A549 (cell line): ENCODE results near the gene GMPR. TPM values are rescaled to one million over a fixed set of nuclear protein-coding genes. Genes with fewer than 3 reads are reported as not detected.
A peak's percentile ranks its signal among the peaks of the same experiment; 100 is the strongest.

Source experiments
- ATAC-seq, 2 experiments: fragments of 200-7000 bp in 1 of 2; fragments of >200 bp in 1 of 2; cut with Nextera tagmentation in 1 of 2; cut with Tn5 transposase in 1 of 2; 3 replicates each; pipeline versions ENCODE4 v1.8.0 to v1.9.1; 2018 to 2020; ENCODE audit warnings: mild to moderate bottlenecking in 1 of 2, moderate library complexity in 1 of 2
- CTCF ChIA-PET: fragments of 300-600 bp; sonication (Branson Sonifier 250); formaldehyde crosslinking; extraction: SDS; loops from one replicate; lab custom pipeline; 2021; ENCODE audit warnings: antibody characterized with exemption, inconsistent platforms; lab: Yijun Ruan, JAX
- POLR2A ChIA-PET: fragments of 350-600 bp; formaldehyde crosslinking; extraction: SDS; loops from one replicate; lab custom pipeline; 2021; ENCODE audit warnings: antibody characterized with exemption, inconsistent platforms; lab: Yijun Ruan, JAX
- DNase-seq, 2 experiments: peaks; one replicate each; pipeline versions ENCODE4 v3.0.0 to v3.0.0-alpha.2; 2011 to 2016; ENCODE audit warnings: low read depth in 1 of 2, low spot score in 1 of 2
- FAIRE-seq: peaks from 2 replicates; lab custom pipeline; 2011; peaks lifted over from hg19 to GRCh38; lab: Jason Lieb, UNC
- H3K27ac ChIP-seq, 2 experiments: fragments of >200 bp; sonication (Bioruptor Twin); formaldehyde crosslinking; 3 replicates each; pipeline ENCODE4 v1.5.1; 2016 to 2017
- H3K4me1 ChIP-seq: fragments of >200 bp; sonication (Bioruptor Twin); formaldehyde crosslinking; 3 replicates; pipeline ENCODE4 v1.6.1; 2016
- H3K4me2 ChIP-seq: fragments of >200 bp; sonication (Bioruptor Twin); formaldehyde crosslinking; 3 replicates; pipeline ENCODE4 v1.6.1; 2016
- H3K4me3 ChIP-seq: fragments of >200 bp; sonication (Bioruptor Twin); formaldehyde crosslinking; 3 replicates; pipeline ENCODE4 v1.5.1; 2016
- H3K9me3 ChIP-seq: fragments of >200 bp; sonication (Bioruptor Twin); formaldehyde crosslinking; 3 replicates; pipeline ENCODE4 v1.6.1; 2016
- CBX8 ChIP-seq: fragments of 200-600 bp; sonication (generic); IDR thresholded peaks from 2 replicates; pipeline ENCODE4 v1.6.1; 2016
- ESRRA ChIP-seq: fragments of 150-350 bp; IDR thresholded peaks from 2 replicates; pipeline ENCODE4 v1.6.1; 2014; ENCODE audit warnings: mild to moderate bottlenecking, low read length, borderline replicate concordance
- FOSB ChIP-seq: fragments of 250-450 bp; sonication (Bioruptor Pico); IDR thresholded peaks from 2 replicates; pipeline ENCODE4 v1.5.0; 2020; ENCODE audit warnings: mild to moderate bottlenecking, moderate library complexity
- HOXA7 ChIP-seq: fragments of 250-450 bp; sonication (Bioruptor Pico); IDR thresholded peaks from 2 replicates; pipeline ENCODE4 v1.5.0; 2020; ENCODE audit warnings: mild to moderate bottlenecking, moderate library complexity
- HOXB5 ChIP-seq: fragments of 250-450 bp; sonication (Bioruptor Pico); IDR thresholded peaks from 2 replicates; pipeline ENCODE4 v1.5.0; 2020; ENCODE audit warnings: mild to moderate bottlenecking, moderate library complexity
- KDM1A ChIP-seq: fragments of 200-600 bp; sonication (generic); IDR thresholded peaks from 2 replicates; pipeline ENCODE4 v1.6.1; 2016; ENCODE audit warnings: low read depth, mild to moderate bottlenecking
- KDM5A ChIP-seq: fragments of 200-600 bp; sonication (generic); IDR thresholded peaks from 2 replicates; pipeline ENCODE4 v1.6.1; 2016; ENCODE audit warnings: antibody characterized with exemption, mild to moderate bottlenecking
- MAFK ChIP-seq: fragments of 450-650 bp; IDR thresholded peaks from 2 replicates; pipeline ENCODE4 v1.6.1; 2014; ENCODE audit not compliant: partially characterized antibody
- MAZ ChIP-seq: fragments of 150-350 bp; IDR thresholded peaks from 2 replicates; pipeline ENCODE4 v1.6.1; 2014; ENCODE audit warnings: antibody characterized with exemption, low read depth, low read length, borderline replicate concordance
- RAD21 ChIP-seq, 2 experiments: fragments of >200 bp in 1 of 2; sonication (Bioruptor Twin) in 1 of 2; formaldehyde crosslinking in 1 of 2; IDR thresholded peaks in 1 of 2; conservative IDR thresholded peaks in 1 of 2; 2 replicates in 1 of 2; 3 replicates in 1 of 2; pipeline ENCODE4 v1.6.1; 2012 to 2018; ENCODE audit warnings: inconsistent platforms in 1 of 2
- RARB ChIP-seq: fragments of 250-450 bp; sonication (Bioruptor Pico); IDR thresholded peaks from 2 replicates; pipeline ENCODE4 v1.8.0; 2021; ENCODE audit warnings: mild to moderate bottlenecking, moderate library complexity
- RCOR1 ChIP-seq: fragments of 150-350 bp; IDR thresholded peaks from 2 replicates; pipeline ENCODE4 v1.6.1; 2014; ENCODE audit warnings: antibody characterized with exemption, low read length, low read depth
- SMC3 ChIP-seq: fragments of >200 bp; sonication (Bioruptor Twin); formaldehyde crosslinking; IDR thresholded peaks from 3 replicates; pipeline ENCODE4 v1.6.1; 2018; ENCODE audit warnings: inconsistent platforms
- TFCP2L1 ChIP-seq: fragments of 250-450 bp; sonication (Bioruptor Pico); IDR thresholded peaks from 2 replicates; pipeline ENCODE4 v1.5.0; 2021; ENCODE audit warnings: mild to moderate bottlenecking
- TP53 ChIP-seq: fragments of 250-450 bp; sonication (Bioruptor Pico); IDR thresholded peaks from 2 replicates; pipeline ENCODE4 v1.5.0; 2021; ENCODE audit warnings: mild to moderate bottlenecking, moderate library complexity
- ZC3H11A ChIP-seq: fragments of 450-650 bp; IDR thresholded peaks from 2 replicates; pipeline ENCODE4 v1.6.1; 2014; ENCODE audit warnings: antibody characterized with exemption, mild to moderate bottlenecking
- ZFP36 ChIP-seq: fragments of 450-650 bp; IDR thresholded peaks from 2 replicates; pipeline ENCODE4 v1.6.1; 2014; ENCODE audit warnings: borderline replicate concordance; ENCODE audit not compliant: partially characterized antibody
- WGBS: methylation state at CpG from one replicate; pipeline ENCODE4 v1.1.6; 2017; ENCODE audit errors: missing lambda C conversion rate; 5-methylcytosine and 5-hydroxymethylcytosine counted together
- polyA plus RNA-seq, 4 experiments: library from polyadenylated mRNA; depleted of rRNA in 3 of 4; stranded (reverse); fragments of >200 nt; fragmentation: RNase III in 1 of 4; extraction: RNeasy Plus Mini Kit Qiagen cat#74134 plus additional on column Dnase treatment in 1 of 4; gene quantifications; 2 replicates in 3 of 4; 3 replicates in 1 of 4; pipeline ENCODE4 v1.2.3, GENCODE V29; 2011 to 2017
- TF ChIP-seq, protein P1 (sequence below): fragments of >200 bp; sonication (Bioruptor Twin); formaldehyde crosslinking; IDR thresholded peaks from 3 replicates; pipeline ENCODE4 v1.5.1; 2016
- TF ChIP-seq, protein P2 (sequence below): fragments of >200 bp; sonication (Bioruptor Twin); formaldehyde crosslinking; IDR thresholded peaks from 3 replicates; pipeline ENCODE4 v1.6.1; 2016
- TF ChIP-seq, protein P3 (sequence below): IDR thresholded peaks from 2 replicates; pipeline ENCODE4 v1.6.1; 2012

Gene GMPR
- polyA plus RNA-seq, 2 of the 4 experiments (the other 2 are of a cell fraction) = 0.23 to 0.34 TPM

DNA sequence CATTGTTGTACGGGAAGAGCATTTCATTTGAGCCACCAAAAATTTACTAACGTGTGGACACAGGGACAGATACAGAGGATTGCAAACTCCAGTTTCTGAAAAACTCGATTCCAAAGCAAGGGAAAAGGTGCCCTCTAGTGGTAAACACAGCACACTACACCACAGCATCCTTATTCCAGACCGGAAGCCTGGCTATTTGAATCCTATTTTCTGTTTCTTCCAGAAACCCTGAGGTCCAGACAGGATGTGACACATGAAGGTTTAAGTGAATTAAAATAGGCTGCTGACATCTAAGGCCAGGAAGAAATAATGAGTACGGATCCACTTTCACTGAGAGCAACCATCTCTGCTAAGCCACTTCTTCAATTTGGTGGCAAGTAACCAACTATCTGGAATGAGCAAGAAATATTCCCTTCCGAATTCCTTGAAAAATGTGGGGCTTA, 31.8 kb upstream of the GMPR start:
- H3K4me2 ChIP-seq = 0 out of 3 replicates have a peak overlapping the region, but pooled peaks have one; percentile 30
- POLR2A ChIA-PET = no interaction called here
- no peaks in the 10 kb centered on the region for H3K4me1 ChIP-seq
- TF ChIP-seq HOXA7 (no peak), SMC3 (peak; percentile 59), MAFK (no peak), RAD21 (conservative IDR thresholded peaks at IDR 0.05 in 1 of 2, IDR thresholded peaks at IDR 0.05 in 1 of 2) (peak; percentile 81 to 82), KDM5A (no peak), KDM1A (no peak)
- TF ChIP-seq, protein P1, sequence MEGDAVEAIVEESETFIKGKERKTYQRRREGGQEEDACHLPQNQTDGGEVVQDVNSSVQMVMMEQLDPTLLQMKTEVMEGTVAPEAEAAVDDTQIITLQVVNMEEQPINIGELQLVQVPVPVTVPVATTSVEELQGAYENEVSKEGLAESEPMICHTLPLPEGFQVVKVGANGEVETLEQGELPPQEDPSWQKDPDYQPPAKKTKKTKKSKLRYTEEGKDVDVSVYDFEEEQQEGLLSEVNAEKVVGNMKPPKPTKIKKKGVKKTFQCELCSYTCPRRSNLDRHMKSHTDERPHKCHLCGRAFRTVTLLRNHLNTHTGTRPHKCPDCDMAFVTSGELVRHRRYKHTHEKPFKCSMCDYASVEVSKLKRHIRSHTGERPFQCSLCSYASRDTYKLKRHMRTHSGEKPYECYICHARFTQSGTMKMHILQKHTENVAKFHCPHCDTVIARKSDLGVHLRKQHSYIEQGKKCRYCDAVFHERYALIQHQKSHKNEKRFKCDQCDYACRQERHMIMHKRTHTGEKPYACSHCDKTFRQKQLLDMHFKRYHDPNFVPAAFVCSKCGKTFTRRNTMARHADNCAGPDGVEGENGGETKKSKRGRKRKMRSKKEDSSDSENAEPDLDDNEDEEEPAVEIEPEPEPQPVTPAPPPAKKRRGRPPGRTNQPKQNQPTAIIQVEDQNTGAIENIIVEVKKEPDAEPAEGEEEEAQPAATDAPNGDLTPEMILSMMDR = peak; percentile 83
- no peak overlapping the region for H3K4me3 ChIP-seq
- peak; percentile 84 to 85 for ATAC-seq
- H3K9me3 ChIP-seq = no peaks in the 10 kb centered on the region
- DNase-seq = peak; percentile 49
- no peak for FAIRE-seq
- no peak overlapping the region for H3K27ac ChIP-seq
- CTCF ChIA-PET = interaction anchor here (0.7 to 2.1 kb wide), 16 partner anchors 9 to 605 kb away, joined by 3 to 18 read pairs (median 4); no protein-coding TSS in a partner anchor
- 4% methylated on average over 6 of the region's 6 CpGs for WGBS

DNA sequence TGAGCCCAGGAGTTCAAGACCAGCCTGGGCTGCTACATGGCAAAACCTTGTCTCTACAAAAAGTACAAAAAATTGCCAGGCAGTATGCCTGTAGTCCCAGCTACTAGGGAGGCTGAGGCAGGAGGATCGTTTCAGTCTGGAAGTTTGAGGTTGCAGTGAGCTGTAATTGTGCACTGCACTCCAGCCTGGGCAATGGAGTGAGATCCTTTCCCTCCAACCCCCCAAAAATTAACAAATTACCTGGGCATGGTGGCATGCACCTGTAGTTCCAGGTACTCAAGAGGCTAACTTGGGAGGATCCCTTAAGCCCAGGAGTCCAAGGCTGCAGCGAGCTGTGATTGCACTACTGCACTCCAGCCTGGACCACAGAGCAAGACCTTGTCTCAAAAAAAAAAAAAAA, 29.4 kb upstream of the GMPR start:
- ChIA-PET CTCF (interaction anchor here (1.4 to 1.5 kb wide), 2 partner anchors 80 to 518 kb away, joined by 4 read pairs; partner anchors contain the start of gene MYLIP), POLR2A (no interaction called here)
- WGBS = 0% methylated on average over 2 of the region's 2 CpGs
- Histone ChIP-seq H3K27ac (no peak overlapping the region), H3K4me1 (no peaks in the 10 kb centered on the region), H3K4me2 (no peak overlapping the region), H3K9me3 (no peaks in the 10 kb centered on the region), H3K4me3 (no peak overlapping the region)
- FAIRE-seq = no peak
- no peak for DNase-seq
- no peak for TF ChIP-seq RCOR1
- no peak for ATAC-seq

DNA sequence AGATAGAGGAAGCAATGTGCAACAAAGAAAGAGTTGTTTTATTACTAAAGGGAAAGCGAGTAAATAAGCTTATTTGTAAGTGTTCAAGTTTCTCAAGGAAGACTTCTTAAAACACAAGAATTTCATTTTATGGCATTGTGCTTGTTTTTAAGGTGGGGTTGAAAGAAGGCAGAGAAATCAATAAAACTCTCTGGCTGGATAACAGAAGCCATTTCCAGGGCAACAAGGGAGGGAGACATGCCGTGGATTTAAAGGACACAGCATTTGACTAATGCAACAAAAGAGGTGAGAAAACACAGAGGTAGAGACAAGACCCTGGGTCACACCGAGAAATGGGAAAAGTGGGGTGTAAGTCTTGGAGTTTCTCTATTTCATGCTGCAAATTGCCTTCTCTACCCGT, 28.8 kb upstream of the GMPR start:
- Histone ChIP-seq H3K27ac (no peak overlapping the region), H3K4me1 (no peaks in the 10 kb centered on the region)
- CTCF ChIA-PET = interaction anchor here (0.7 to 1.5 kb wide), 2 partner anchors 361 to 518 kb away, joined by 3 to 4 read pairs; no protein-coding TSS in a partner anchor
- no peak for ATAC-seq
- TF ChIP-seq, protein P2, sequence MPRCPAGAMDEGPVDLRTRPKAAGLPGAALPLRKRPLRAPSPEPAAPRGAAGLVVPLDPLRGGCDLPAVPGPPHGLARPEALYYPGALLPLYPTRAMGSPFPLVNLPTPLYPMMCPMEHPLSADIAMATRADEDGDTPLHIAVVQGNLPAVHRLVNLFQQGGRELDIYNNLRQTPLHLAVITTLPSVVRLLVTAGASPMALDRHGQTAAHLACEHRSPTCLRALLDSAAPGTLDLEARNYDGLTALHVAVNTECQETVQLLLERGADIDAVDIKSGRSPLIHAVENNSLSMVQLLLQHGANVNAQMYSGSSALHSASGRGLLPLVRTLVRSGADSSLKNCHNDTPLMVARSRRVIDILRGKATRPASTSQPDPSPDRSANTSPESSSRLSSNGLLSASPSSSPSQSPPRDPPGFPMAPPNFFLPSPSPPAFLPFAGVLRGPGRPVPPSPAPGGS = no peak
- TF ChIP-seq HOXB5 (CRISPR knock-in tag) (no peak), ZC3H11A (no peak), ESRRA (no peak), CBX8 (no peak), RCOR1 (no peak), FOSB (CRISPR knock-in tag) (no peak), RARB (CRISPR knock-in tag) (no peak), TP53 (CRISPR knock-in tag) (no peak), MAZ (no peak), TFCP2L1 (CRISPR knock-in tag) (no peak), ZFP36 (no peak)
- TF ChIP-seq, protein P3, sequence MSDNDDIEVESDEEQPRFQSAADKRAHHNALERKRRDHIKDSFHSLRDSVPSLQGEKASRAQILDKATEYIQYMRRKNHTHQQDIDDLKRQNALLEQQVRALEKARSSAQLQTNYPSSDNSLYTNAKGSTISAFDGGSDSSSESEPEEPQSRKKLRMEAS = no peak
- TF ChIP-seq, all 56 proteins: peak for 0
- no peak for DNase-seq
- FAIRE-seq = no peak
- 4% methylated on average over 4 of the region's 4 CpGs for WGBS
- H3K4me3 ChIP-seq = no peak overlapping the region
- H3K9me3 ChIP-seq = no peaks in the 10 kb centered on the region
- POLR2A ChIA-PET = no interaction called here
- no peak overlapping the region for H3K4me2 ChIP-seq
